NK-92 (cell line): Measurements from ENCODE around the gene CFAP107.
"Not testable (repeated sequence)": the region's sequence is repeated elsewhere in the genome, so short reads cannot be mapped to it uniquely, and the experiment has no call there.

ENCODE experiments used
- DNase-seq: peaks from one replicate; lab custom pipeline; 2025; ENCODE audit not compliant: unreplicated experiment; lab: John Stamatoyannopoulos, UW

CFAP107 gene, protein sequence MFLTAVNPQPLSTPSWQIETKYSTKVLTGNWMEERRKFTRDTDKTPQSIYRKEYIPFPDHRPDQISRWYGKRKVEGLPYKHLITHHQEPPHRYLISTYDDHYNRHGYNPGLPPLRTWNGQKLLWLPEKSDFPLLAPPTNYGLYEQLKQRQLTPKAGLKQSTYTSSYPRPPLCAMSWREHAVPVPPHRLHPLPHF

DNA sequence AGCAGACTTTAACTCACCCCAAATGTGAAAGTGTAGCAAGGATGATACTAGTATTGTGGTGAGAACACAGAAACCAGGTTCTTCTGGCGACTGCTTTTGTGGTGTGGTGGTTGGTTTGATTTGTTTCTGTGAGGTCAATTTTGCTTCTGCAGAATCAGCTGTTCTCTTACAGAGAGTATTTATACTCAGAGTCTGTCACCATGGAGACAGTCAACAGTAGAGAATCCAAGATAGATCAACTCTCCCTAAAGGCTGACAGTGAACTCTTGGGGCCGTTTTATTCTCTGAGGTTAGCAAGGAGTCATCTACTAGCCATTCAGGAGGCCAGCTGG lies at the start of gene CFAP107:
TSS of gene CFAP107 (plus strand) at position 209 of the 332 bp plus-strand sequence. CDS start 231 bp downstream, outside the sequence.
- no peak for DNase-seq

DNA sequence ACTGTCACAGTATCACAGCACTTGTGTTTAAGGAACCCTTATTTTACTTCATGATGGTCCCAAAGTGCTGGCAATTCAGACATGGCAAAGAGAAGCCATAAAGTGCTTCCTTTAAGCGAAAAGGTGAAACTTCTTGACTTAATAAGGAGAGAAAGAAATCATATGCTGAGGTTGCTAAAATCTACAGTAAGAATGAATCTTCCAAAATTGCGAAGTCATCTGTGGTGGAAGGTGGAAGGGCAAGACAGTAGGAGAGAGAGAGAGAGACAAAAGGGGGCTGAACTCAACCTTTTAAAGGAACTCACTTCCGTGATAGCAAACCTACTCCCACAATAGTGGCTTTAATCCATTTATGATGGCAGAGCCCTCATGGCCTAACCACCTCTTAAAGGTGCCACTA lies 49.3 kb upstream of the CFAP107 start:
- DNase-seq, result no peak

DNA sequence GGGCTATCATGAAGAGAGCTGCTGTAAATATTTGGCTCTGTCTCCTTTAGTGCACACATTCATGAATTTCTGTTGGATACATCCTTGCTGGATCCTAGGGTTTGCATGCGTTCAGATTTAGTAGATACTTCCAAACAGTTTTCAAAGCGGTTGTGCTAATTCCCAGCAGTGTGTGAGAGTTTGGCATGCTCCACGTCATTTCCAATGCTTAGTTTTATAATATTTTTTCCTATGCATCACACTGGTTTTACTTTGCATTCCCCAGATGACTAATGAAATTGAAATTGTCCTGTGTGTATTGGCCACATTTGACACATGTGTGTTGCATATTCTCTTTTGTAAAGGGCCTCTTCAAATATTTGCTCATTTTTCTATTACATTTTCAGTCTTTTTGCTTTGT lies 48.6 kb upstream of the CFAP107 start:
- DNase-seq, result no peak

DNA sequence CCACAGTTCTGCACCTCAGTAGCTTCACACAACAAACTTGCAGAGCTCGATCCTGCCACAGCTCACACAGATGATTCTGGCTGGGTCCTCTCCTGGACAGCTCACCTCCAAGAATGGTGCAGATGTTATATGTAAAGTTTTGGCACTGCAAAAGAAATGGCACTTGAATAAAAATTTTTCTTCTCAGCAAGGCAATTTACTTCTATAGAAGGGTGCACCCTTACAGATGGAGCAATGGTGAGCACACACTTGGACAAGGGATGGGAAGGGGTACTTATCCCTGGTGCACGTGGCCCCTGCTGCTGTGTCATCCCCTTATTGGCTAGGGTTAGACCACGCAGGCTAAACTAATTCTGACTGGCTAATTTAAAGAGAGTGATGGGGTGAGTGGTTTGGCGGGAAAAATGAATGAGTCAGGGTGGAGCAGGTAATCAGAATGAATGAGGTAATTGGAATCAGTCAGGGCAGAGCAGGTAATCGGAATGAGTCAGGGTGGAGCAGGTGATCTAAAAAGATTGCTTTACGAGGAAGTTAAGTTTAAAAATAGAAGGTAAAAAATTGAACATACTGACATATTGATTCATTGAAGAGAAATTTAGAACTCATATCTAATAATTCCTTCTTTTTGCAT lies 42.1 kb upstream of the CFAP107 start:
- no peak for DNase-seq

DNA sequence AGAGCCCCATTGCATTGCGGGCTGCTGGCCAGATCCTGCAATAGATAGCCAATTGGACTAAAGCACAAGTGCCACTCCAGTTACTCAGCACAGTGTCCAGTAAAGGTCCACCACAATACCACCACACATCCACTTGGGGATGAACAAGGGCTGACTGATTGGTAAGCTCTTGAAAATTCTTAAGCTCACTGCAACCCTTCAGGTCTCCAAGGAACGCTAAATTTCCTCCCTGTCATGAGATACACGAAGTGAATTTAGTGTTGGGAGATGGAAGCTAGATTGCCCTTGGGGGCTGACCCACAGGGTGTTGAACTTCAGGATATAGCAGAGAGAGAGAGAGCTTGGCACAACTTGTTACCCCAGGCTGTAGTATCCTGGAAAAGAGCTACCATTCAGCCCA lies 39.9 kb upstream of the CFAP107 start:
- DNase-seq, result no peak

DNA sequence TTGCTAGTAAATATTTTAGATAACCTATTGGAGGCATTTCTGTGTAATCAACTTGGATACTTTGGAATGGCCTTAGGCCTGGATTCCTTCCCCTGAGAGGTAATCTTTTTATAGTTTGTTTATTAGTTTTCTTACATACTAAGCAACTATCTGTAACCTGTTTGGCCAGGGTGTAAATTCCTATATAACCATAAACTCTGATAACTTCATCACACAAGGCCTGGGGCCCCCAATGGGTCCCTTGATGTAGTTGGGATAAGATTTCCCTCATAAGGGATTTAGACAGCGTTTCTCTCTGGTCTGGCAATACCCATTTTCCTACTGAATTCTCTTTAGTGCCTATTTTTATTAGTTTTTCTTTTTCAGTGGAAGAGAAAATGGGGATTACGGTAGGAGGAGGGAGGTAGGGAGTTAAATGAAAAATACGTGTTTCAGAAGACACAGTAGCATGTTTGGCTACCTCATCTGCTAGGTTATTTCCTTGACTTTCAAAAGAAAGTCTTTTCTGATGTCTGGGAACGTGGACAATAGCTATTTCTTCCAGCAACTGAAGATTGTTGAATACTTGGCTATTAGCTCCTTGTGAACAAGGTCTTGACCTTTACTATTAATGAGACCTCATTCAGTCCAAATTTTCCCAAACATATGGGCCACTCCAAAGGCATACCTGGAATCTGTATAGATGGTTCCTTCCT lies 37.5 kb upstream of the CFAP107 start:
- DNase-seq, result no peak

DNA sequence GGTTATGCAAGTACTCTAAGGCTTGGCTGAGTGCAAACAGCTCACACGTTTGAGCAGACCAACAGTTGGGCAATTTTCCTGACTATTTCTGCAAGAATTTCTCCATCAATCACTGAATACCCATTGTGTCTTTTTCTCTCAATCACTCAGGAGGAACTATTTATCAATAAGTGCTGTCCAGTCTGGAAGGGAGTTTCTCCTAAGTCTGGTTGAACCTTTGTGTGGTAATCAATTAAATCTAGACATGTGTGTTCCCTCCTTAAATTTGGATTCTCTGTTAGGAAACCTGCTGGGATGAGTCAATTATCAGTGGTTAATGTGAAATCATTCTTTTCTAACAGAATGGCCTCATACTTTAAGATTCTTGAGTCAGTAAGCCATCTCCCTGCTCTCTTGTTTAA lies 36.9 kb upstream of the CFAP107 start:
- DNase-seq, result no peak

DNA sequence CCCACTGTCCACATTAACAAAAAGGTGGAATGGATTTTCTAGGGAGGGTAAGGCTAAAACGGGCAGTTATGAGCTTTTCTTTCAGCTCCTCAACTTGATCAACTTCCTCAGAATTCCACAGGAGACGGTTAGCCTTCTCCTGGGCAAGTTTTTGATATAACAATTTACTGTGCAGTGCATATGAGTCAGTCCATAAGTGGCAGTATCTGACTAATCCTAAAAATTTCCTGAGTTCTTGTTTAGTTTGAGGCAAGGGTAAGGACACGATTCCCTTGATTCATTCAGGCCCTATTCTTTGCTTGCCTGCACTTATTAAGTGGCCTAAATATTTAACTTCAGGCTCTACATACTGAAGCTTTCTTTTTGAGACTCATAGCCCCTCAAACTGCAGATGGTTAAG lies 36.3 kb upstream of the CFAP107 start:
- no peak for DNase-seq

DNA sequence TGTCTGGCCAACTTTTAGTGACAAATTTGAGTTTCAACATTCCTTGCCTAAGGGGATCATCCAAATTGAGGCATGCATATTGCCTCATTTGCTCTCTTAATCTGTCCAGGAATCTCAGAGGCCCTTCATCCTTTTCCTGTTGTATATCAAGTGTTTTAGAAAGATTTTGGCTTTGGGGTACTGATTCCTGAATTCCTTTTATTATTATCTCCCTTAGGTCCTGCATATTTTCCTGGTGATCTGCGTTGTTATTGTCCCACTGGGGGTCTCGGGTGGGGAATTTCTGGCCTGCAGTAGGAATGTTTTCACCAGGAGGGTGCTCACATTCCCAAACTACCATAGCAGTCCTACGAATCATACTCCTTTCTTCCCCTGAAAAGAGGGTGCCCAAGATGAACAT lies 34.5 kb upstream of the CFAP107 start:
- no peak for DNase-seq

DNA sequence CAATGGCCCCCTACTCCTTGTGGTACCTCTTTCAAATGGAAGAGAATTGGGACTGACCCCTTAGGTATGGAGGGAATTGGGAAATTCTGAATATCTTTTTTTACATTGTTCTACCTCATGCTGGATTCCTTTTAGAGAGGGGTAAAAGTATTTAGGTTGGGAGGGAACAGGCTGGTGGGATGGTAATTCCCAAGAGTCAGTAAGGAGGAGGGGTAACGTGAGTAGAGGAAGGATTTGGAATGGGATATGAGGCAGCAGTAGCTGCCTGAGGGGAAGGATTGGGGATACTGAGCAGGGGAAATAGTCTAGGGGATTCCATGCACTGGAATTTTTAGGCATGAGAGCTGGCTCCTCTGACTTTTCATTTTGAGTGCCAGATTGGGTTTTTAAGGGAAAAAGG lies 33.9 kb upstream of the CFAP107 start:
- no peak for DNase-seq

DNA sequence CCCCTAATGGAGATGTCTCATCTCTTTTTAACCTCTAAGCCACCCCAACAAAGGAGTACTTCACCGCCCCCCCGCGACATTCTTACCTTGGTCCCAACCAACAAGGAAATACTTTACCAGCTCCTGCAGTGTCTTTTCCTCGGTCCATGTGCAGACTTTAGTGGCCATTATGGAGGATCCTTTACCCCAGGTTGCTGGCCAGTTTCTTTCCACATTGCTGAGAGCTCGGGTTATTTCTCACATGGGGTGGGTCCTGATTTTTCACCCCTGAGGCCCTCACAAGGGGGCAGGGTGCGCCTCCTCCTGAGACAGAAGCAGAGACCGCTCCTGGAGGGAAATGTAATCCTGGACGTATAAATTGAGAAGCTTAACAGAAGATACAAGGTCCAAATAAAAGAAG lies 33.1 kb upstream of the CFAP107 start:
- DNase-seq, result no peak

DNA sequence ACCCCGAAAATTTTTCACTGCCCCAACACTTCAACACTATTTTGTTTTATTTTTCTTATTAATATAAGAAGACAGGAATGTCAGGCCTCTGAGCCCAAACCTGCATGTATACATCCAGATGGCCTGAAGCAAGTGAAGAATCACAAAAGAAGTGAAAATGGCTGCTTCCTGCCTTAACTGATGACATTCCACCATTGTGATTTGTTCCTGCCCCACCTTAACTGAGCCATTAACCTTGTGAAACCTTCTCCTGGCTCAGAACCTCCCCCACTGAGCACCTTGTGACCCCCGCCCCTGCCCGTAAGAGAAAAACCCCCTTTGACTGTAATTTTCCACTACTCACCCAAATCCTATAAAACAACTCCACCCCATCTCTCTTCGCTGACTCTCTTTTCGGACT lies 32.3 kb upstream of the CFAP107 start:
- not testable (repeated sequence) for DNase-seq

DNA sequence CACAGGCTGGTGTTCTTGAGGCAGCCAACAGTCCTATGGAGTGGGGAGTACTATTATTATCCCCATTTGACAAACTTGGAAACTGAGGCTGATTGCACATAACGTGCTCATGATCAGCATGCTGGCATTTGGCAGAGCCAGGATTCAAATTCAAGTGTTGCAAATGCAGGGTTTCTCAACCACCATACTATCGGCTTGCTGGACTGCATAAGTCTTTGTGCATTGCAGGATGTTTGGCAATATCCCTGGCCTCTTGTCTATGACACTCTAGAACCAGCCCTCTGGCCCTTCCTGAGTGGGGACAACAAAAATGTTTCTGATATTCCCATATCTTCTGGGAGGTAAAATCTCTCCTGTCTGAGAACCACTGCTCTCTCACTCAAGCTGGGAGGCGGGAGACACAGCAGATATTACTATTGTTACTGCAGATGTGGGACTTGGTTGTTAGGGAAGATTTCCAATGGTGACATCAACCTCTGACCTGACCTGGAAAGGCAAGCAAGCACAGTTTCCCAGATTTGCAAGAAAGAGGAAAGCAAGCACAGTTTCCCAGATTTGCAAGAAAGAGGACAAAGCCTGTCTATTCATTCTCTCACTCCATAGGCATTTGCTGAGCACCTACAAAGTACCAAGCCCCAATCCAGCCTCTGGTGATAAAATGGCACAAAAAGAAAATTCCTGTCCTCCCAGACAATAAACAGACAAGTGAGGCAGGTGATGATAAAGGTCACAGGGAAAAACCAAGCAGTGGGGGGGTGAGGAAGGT lies 31.1 kb upstream of the CFAP107 start:
- DNase-seq, result no peak

DNA sequence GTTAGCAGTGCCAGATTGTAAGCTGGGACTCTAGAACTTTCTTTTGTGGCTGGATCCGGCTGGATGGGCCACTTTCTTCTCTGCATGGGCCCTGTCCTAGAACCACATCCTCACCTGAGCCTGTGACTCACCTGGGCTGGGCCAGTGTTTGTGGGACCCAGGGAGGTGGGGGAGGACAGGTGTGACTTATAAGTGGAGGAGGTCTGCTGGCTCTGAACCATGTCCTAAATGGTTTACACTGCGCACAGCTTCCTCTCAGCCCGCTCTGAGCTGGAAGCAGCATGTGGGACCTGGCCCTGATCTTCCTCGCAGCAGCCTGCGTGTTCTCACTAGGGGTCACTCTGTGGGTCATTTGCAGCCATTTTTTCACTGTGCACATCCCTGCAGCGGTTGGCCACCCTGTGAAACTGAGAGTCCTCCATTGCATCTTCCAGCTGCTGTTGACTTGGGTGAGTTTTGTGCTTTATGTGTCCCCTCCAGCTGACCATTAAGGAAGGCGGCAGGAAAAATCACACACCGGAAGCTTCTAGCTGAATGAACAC lies 30.0 kb upstream of the CFAP107 start, which contains the start of gene AADACL3:
TSS of gene AADACL3 (plus strand) at position 215 of the 542 bp plus-strand sequence. CDS start at position 282, 67 bp downstream.
- no peak for DNase-seq

DNA sequence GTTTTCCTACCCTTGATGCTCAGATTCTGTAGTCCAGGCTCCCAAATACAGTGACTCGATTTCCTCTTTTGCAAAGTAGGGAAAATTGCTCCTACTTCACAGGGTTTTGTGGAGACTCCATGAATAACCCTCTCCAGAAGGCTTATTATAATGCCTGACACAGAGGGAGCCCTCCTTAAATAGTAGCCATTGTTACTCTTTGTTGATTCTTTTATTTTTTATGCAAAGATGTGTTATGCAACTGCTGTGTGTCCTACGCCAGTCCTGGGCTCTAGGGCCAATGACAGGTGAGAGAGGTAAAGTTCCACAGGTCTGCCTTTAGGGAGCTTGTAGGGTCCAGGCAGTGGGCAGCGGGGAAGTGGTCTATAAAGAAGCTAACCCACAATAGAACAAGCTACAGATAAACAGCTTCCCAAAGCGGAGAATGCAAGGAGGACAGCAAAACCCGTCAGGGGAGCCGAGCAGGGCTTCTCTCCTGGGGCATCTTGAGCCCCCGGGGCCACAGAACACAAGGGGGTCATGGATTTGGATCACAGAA lies 28.6 kb upstream of the CFAP107 start:
- no peak for DNase-seq

DNA sequence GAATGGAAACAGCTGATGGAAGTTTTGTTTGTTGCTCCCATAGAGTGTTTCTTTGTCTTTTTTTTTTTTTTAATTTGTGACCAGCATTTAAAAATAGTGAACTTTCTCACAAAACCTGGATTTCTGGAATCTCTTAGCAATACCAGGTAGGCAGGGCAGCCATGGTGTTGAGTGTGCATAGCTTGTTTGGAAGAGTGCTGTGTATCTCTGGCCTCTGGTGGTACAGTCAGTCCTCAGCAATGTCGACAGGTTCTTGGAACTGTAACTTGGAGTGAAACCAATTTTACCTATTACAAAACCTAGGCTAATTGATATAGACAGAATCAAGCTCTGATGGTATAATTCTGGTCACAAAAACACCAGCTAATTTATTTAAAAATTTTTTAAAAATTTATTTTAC lies 23.4 kb upstream of the CFAP107 start:
- no peak for DNase-seq

DNA sequence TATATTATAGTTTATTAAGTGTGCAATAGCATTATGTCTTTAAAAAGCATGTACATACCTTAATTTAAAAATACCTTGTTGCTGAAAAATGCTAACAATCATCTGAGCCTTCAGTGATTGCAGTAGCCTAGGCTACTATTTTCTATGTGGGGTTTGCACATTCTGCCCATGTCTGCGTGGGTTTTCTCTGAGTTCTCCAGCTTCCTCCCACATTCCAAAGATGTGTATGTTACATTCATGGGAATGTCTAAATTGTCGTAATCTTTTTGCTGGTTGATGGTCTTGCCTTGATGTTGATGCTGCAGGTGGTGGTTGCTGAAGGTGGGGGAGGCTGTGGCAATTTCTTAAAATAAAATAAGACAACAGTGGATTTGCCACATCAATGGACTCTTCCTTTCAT lies 17.6 kb upstream of the CFAP107 start:
- DNase-seq, result no peak

DNA sequence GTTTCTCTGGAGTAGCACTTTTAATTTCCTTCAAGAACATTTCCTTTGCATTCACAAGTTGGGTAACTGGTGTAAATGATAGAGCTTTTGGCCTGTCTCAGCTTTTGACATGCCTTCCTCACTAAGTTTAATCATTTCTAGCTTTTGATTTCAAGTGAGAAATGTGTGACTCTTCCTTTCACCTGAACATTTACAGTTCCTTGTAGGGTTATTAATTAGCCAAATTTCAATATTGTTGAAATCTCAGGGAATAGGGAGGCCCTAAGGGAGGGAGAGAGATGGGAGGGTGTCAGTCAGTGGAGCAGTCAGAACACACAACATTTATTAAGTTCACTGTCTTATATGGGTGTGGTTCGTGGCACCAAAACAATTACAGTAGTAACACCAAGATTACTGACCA lies 15.8 kb upstream of the CFAP107 start:
- DNase-seq, result no peak

DNA sequence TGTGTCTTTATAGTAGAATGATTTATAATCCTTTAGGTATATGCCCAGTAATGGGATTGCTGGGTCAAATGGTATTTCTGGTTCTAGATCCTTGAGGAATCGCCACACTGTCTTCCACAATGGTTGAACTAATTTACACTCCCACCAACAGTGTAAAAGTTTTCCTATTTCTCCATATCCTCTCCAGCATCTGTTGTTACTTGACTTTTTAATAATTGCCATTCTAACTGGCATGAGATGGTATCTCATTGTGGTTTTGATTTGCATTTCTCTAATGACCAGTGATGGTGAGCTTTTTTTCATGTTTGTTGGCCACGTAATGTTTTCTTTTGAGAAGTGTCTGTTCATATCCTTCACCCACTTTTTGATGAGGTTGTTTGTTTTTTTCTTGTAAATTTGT lies 14.9 kb upstream of the CFAP107 start:
- DNase-seq, result not testable (repeated sequence)

DNA sequence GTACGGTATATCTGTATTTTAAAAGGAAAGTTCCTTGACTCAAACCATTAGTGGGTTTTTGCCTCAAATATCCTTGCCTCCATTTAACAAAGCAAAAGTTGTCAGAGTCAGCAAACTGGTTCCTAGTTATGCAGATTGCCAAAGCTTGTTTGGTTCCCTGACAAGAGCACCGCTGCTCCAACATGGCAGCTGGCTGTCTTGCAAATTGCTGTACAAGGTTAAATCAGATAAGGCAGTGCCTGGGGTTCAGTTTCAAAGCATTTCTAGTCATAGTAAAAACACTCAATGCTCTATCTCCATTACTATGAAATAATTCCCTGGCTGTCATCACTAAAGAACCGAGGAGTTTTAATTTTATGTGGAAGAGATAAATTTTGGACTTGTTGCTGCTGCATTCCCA lies 11.3 kb upstream of the CFAP107 start:
- no peak for DNase-seq

DNA sequence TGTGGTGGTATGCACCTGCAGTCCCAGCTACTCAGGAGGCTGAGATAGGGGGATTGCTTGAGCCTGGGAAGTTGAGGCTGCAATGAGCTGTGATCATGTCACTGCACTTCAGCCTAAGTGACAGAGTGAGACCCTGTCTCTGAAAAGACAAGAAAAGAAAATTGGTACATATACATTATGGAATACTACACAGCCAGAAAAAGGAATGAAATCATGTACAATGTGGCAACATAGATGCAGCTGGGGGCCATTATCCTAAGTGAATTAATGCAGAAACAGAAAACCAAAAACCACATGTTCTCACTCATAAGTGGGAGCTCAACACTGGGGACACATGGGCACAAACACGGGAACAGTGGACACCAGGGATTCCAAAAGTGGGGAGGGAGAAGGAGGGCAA lies 7.1 kb upstream of the CFAP107 start:
- DNase-seq, result no peak
